ENCODE data around the gene PTPN23. TPM values are rescaled to one million over a fixed set of nuclear protein-coding genes. Genes with fewer than 3 reads are reported as not detected.
A peak's percentile ranks its signal among the peaks of the same experiment; 100 is the strongest.

The PTPN23 gene
- total RNA-seq, 1 donor, result 30.0 TPM

GRCh38 chr3:47425959-47426358, 45.1 kb downstream of the PTPN23 start:
- Histone ChIP-seq H3K4me1 (ENCODE audit: insufficient read depth, low read length) (peaks cover 4% of the 10 kb centered on the region), H4K20me1 (ENCODE audit: insufficient read depth, low read length) (no peaks in the 10 kb centered on the region), H3K79me2 (ENCODE audit: insufficient read depth, low read length) (no peaks in the 10 kb centered on the region), H3K4me2 (ENCODE audit: insufficient read depth, low read length) (no peak overlapping the region), H2AFZ (ENCODE audit: low read length) (no peak overlapping the region), H3K27me3 (ENCODE audit: insufficient read depth, low read length) (no peaks in the 10 kb centered on the region), H3K36me3 (ENCODE audit: insufficient read depth, low read length) (peaks cover 6% of the 10 kb centered on the region), H3K9me3 (ENCODE audit: low read depth, low read length) (no peaks in the 10 kb centered on the region), H3K27ac (ENCODE audit: low read depth, low read length) (no peak overlapping the region), H3K4me3 (ENCODE audit: insufficient read depth, low read length) (no peak overlapping the region)
- peak; percentile 29 for DNase-seq (ENCODE audit: insufficient read length, low spot score, missing footprints)
- TF ChIP-seq CTCF (IDR thresholded peaks at IDR 0.05; ENCODE audit: extremely low read depth, low read depth, low read length), result no peak

DNA sequence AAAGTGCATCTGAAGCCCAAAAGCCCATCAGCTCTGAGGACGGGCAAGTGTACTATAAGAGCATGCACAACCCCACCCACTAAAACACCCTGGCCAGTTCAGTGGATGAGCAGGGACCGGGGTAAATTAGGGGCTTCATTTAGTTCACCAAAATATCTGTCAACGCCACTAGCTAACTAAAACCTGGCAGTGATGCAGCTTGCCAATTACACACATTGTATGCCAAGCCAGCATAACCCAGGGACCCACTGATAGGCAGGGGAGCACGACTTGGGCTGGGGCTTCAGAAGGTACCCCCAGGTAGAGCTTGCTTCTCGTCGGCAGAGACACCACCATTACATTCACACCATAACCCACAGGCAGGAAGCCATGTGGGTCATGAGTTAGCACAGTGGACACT, 47.0 kb downstream of the PTPN23 start:
- peak; percentile 64 for DNase-seq (ENCODE audit: insufficient read length, low spot score, missing footprints)
- H3K36me3 ChIP-seq (ENCODE audit: insufficient read depth, low read length), result peaks cover 6% of the 10 kb centered on the region
- H3K4me3 ChIP-seq (ENCODE audit: insufficient read depth, low read length), result no peak overlapping the region
- no peak overlapping the region for H3K27ac ChIP-seq (ENCODE audit: low read depth, low read length)
- no peaks in the 10 kb centered on the region for H4K20me1 ChIP-seq (ENCODE audit: insufficient read depth, low read length)
- no peak overlapping the region for H3K4me2 ChIP-seq (ENCODE audit: insufficient read depth, low read length)
- H3K4me1 ChIP-seq (ENCODE audit: insufficient read depth, low read length), result peaks cover 4% of the 10 kb centered on the region
- no peak overlapping the region for H2AFZ ChIP-seq (ENCODE audit: low read length)
- no peaks in the 10 kb centered on the region for H3K79me2 ChIP-seq (ENCODE audit: insufficient read depth, low read length)
- no peaks in the 10 kb centered on the region for H3K9me3 ChIP-seq (ENCODE audit: low read depth, low read length)
- H3K27me3 ChIP-seq (ENCODE audit: insufficient read depth, low read length), result no peaks in the 10 kb centered on the region
- TF ChIP-seq CTCF (IDR thresholded peaks at IDR 0.05; ENCODE audit: extremely low read depth, low read depth, low read length), result no peak

DNA sequence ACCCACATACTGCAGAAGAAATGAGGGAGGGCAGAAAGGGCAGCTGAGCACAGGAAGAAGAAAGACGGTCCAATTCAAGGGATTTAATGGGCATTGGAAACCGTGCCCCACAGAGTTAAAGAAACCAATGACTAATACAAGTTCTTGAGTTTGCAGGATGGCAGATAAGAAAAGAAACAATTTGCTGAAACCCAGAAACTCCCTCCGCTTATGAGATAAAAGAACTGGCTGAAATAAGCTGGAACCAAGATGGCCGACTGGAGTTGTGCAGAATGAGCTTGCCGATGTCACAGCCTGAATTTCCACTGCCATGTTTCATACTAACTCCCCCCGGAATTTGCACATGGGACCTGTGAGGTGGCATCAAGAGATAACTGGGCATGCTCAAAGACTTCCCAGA, 47.8 kb downstream of the PTPN23 start:
- Histone ChIP-seq H3K36me3 (ENCODE audit: insufficient read depth, low read length) (peaks cover 12% of the 10 kb centered on the region), H3K9me3 (ENCODE audit: low read depth, low read length) (no peaks in the 10 kb centered on the region), H3K4me3 (ENCODE audit: insufficient read depth, low read length) (no peak overlapping the region), H3K79me2 (ENCODE audit: insufficient read depth, low read length) (no peaks in the 10 kb centered on the region), H4K20me1 (ENCODE audit: insufficient read depth, low read length) (no peaks in the 10 kb centered on the region), H3K27me3 (ENCODE audit: insufficient read depth, low read length) (no peaks in the 10 kb centered on the region), H3K4me1 (ENCODE audit: insufficient read depth, low read length) (peaks cover 4% of the 10 kb centered on the region), H3K27ac (ENCODE audit: low read depth, low read length) (no peak overlapping the region), H2AFZ (ENCODE audit: low read length) (no peak overlapping the region), H3K4me2 (ENCODE audit: insufficient read depth, low read length) (no peak overlapping the region)
- TF ChIP-seq CTCF (IDR thresholded peaks at IDR 0.05; ENCODE audit: extremely low read depth, low read depth, low read length), result no peak
- DNase-seq (ENCODE audit: insufficient read length, low spot score, missing footprints), result peak; percentile 0

- no peak for TF ChIP-seq CTCF (IDR thresholded peaks at IDR 0.05; ENCODE audit: extremely low read depth, low read depth, low read length)
- Histone ChIP-seq H3K79me2 (ENCODE audit: insufficient read depth, low read length) (no peaks in the 10 kb centered on the region), H3K4me3 (ENCODE audit: insufficient read depth, low read length) (no peak overlapping the region), H3K36me3 (ENCODE audit: insufficient read depth, low read length) (peaks cover 20% of the 10 kb centered on the region), H3K9me3 (ENCODE audit: low read depth, low read length) (no peaks in the 10 kb centered on the region), H2AFZ (ENCODE audit: low read length) (no peak overlapping the region), H4K20me1 (ENCODE audit: insufficient read depth, low read length) (no peaks in the 10 kb centered on the region), H3K27ac (ENCODE audit: low read depth, low read length) (no peak overlapping the region), H3K27me3 (ENCODE audit: insufficient read depth, low read length) (no peaks in the 10 kb centered on the region), H3K4me1 (ENCODE audit: insufficient read depth, low read length) (peaks cover 4% of the 10 kb centered on the region), H3K4me2 (ENCODE audit: insufficient read depth, low read length) (no peak overlapping the region)
- peak; percentile 3 for DNase-seq (ENCODE audit: insufficient read length, low spot score, missing footprints)
These were observed 48.9 kb downstream of the PTPN23 start for GRCh38 chr3:47429476-47430270.

Measured in osteoblast (primary cell).